SK-N-MC (cell line): ENCODE measurements around the gene GRIA1.

Experiments used
- EZH2 ChIP-seq: fragments of 200-600 bp; sonication (generic); IDR thresholded peaks from one replicate; pipeline ENCODE4 v1.6.1; 2017; ENCODE audit warnings: antibody characterized with exemption
- POLR2AphosphoS5 ChIP-seq: IDR thresholded peaks from 2 replicates; pipeline ENCODE4 v1.6.1; 2012; ENCODE audit warnings: mild to moderate bottlenecking, low read depth, low read length, borderline replicate concordance

- TF ChIP-seq POLR2AphosphoS5 (no peak), EZH2 (no peak)
Observed at GRCh38 chr5:153767221-153768188, 277.0 kb downstream of the GRIA1 start.
